ENCODE data around the gene HECW1. TPM values are rescaled to one million over a fixed set of nuclear protein-coding genes. Genes with fewer than 3 reads are reported as not detected.

Gene HECW1
- total and polyA plus RNA-seq, 4 experiments from 2014 or later, result not detected

- Mint-ChIP-seq H3K4me1 (peaks cover 0 to 3% (median 0%) of the 10 kb centered on the region in 4 donors), H3K4me3 (no peak overlapping the region), H3K36me3 (no peaks in the 10 kb centered on the region), H3K27me3 (peaks cover 12 to 29% of the 10 kb centered on the region in 2 donors), H3K27ac (no peak overlapping the region), H3K9me3 (no peaks in the 10 kb centered on the region)
- H3K9me3 ChIP-seq (ENCODE audit: control insufficient read depth in 1 of 2, low read length in 2 of 2), result no peaks in the 10 kb centered on the region
- intact Hi-C loops (cut with micrococcal nuclease), result no loop called here
- H3K4me3 ChIP-seq (ENCODE audit: low read length in 2 of 2), result no peak overlapping the region
- H3K36me3 ChIP-seq (ENCODE audit: insufficient read depth, low read length), result no peaks in the 10 kb centered on the region
- no peaks in the 10 kb centered on the region for H3K27me3 ChIP-seq (ENCODE audit: insufficient read depth, low read length)
- H3K4me1 ChIP-seq (ENCODE audit: insufficient read depth, low read length), result no peaks in the 10 kb centered on the region
- CTCF ChIA-PET (ENCODE audit: partially characterized antibody), result no interaction called here
- POLR2A ChIA-PET (ENCODE audit: partially characterized antibody), result no interaction called here
- no peak overlapping the region for H3K27ac ChIP-seq (ENCODE audit: low read depth, low read length)
- no peak for DNase-seq
Measured at GRCh38 chr7:43560742-43561330, 448.4 kb downstream of the HECW1 start.

- ChIA-PET POLR2A (ENCODE audit: partially characterized antibody) (no interaction called here), CTCF (ENCODE audit: partially characterized antibody) (interaction anchor here (1.5 kb wide), 1 partner anchor 20 kb away, joined by 5 read pairs; the partner anchor contains the start of gene STK17A)
- H3K4me3 ChIP-seq (ENCODE audit: low read length in 2 of 2), result no peak overlapping the region
- no peaks in the 10 kb centered on the region for H3K36me3 Mint-ChIP-seq
- H3K27me3 ChIP-seq (ENCODE audit: insufficient read depth, low read length), result no peaks in the 10 kb centered on the region
- H3K9me3 ChIP-seq (ENCODE audit: control insufficient read depth in 1 of 2, low read length in 2 of 2), result no peaks in the 10 kb centered on the region
- no peak overlapping the region for H3K27ac Mint-ChIP-seq
- DNase-seq, result no peak
- no peaks in the 10 kb centered on the region for H3K9me3 Mint-ChIP-seq
- H3K27ac ChIP-seq (ENCODE audit: low read depth, low read length), result no peak overlapping the region
- intact Hi-C loops (cut with micrococcal nuclease), result no loop called here
- no peaks in the 10 kb centered on the region for H3K4me1 Mint-ChIP-seq
- H3K27me3 Mint-ChIP-seq, result peaks cover 12 to 29% of the 10 kb centered on the region in 2 donors
- no peaks in the 10 kb centered on the region for H3K36me3 ChIP-seq (ENCODE audit: insufficient read depth, low read length)
- no peaks in the 10 kb centered on the region for H3K4me1 ChIP-seq (ENCODE audit: insufficient read depth, low read length)
- no peak overlapping the region for H3K4me3 Mint-ChIP-seq
Measured at GRCh38 chr7:43562383-43562782, 449.9 kb downstream of the HECW1 start.

GRCh38 chr7:43565786-43566185 lies 453.3 kb downstream of the HECW1 start:
- intact Hi-C loops (cut with micrococcal nuclease), result no loop called here
- no peak overlapping the region for H3K27ac Mint-ChIP-seq
- ChIA-PET CTCF (ENCODE audit: partially characterized antibody) (interaction anchor here (0.9 kb wide), 1 partner anchor 156 kb away, joined by 3 read pairs; no protein-coding TSS in a partner anchor), POLR2A (ENCODE audit: partially characterized antibody) (no interaction called here)
- no peaks in the 10 kb centered on the region for H3K4me1 Mint-ChIP-seq
- Histone ChIP-seq H3K27me3 (ENCODE audit: insufficient read depth, low read length) (no peaks in the 10 kb centered on the region), H3K4me3 (ENCODE audit: low read length in 2 of 2) (no peak overlapping the region), H3K27ac (ENCODE audit: low read depth, low read length) (no peak overlapping the region), H3K36me3 (ENCODE audit: insufficient read depth, low read length) (no peaks in the 10 kb centered on the region), H3K9me3 (ENCODE audit: control insufficient read depth in 1 of 2, low read length in 2 of 2) (no peaks in the 10 kb centered on the region), H3K4me1 (ENCODE audit: insufficient read depth, low read length) (no peaks in the 10 kb centered on the region)
- no peaks in the 10 kb centered on the region for H3K36me3 Mint-ChIP-seq
- H3K27me3 Mint-ChIP-seq, result peaks cover 10 to 23% of the 10 kb centered on the region in 2 donors
- DNase-seq, result no peak
- H3K9me3 Mint-ChIP-seq, result no peaks in the 10 kb centered on the region
- H3K4me3 Mint-ChIP-seq, result no peak overlapping the region

- no peak overlapping the region for H3K27ac ChIP-seq (ENCODE audit: low read depth, low read length)
- H3K9me3 ChIP-seq (ENCODE audit: control insufficient read depth in 1 of 2, low read length in 2 of 2), result no peaks in the 10 kb centered on the region
- POLR2A ChIA-PET (ENCODE audit: partially characterized antibody), result interaction anchor here (0.5 kb wide), 1 partner anchor 17 kb away, joined by 4 read pairs; no protein-coding TSS in a partner anchor
- no peaks in the 10 kb centered on the region for H3K27me3 ChIP-seq (ENCODE audit: insufficient read depth, low read length)
- H3K36me3 Mint-ChIP-seq, result no peaks in the 10 kb centered on the region
- no peak for DNase-seq
- peaks cover 3 to 5% (median 4%) of the 10 kb centered on the region in 4 donors for H3K4me1 Mint-ChIP-seq
- CTCF ChIA-PET (ENCODE audit: partially characterized antibody), result interaction anchor here (0.8 to 1.3 kb wide), 2 partner anchors 10 to 14 kb away, joined by 4 read pairs; no protein-coding TSS in a partner anchor
- peaks cover 5% of the 10 kb centered on the region for H3K4me1 ChIP-seq (ENCODE audit: insufficient read depth, low read length)
- no peak overlapping the region for H3K27ac Mint-ChIP-seq
- H3K9me3 Mint-ChIP-seq, result no peaks in the 10 kb centered on the region
- no peak overlapping the region for H3K4me3 ChIP-seq (ENCODE audit: low read length in 2 of 2)
- no peak overlapping the region for H3K4me3 Mint-ChIP-seq
- intact Hi-C loops (cut with micrococcal nuclease), result no loop called here
- H3K36me3 ChIP-seq (ENCODE audit: insufficient read depth, low read length), result no peaks in the 10 kb centered on the region
- H3K27me3 Mint-ChIP-seq, result peaks cover 4 to 5% of the 10 kb centered on the region in 2 donors
Measured at GRCh38 chr7:43568529-43568928, 456.1 kb downstream of the HECW1 start.

GRCh38 chr7:43569424-43569823 lies 457.0 kb downstream of the HECW1 start:
- H3K27ac Mint-ChIP-seq, result peak overlapping the region in 1 of 7 donors; percentile 65
- intact Hi-C loops (cut with micrococcal nuclease), result no loop called here
- peaks cover 5% of the 10 kb centered on the region for H3K4me1 ChIP-seq (ENCODE audit: insufficient read depth, low read length)
- H3K36me3 ChIP-seq (ENCODE audit: insufficient read depth, low read length), result no peaks in the 10 kb centered on the region
- H3K4me3 Mint-ChIP-seq, result no peak overlapping the region
- CTCF ChIA-PET (ENCODE audit: partially characterized antibody), result interaction anchor here (1.3 kb wide), 1 partner anchor 13 kb away, joined by 4 read pairs; no protein-coding TSS in a partner anchor
- H3K4me1 Mint-ChIP-seq, result peaks cover 3 to 5% (median 4%) of the 10 kb centered on the region in 4 donors
- no peaks in the 10 kb centered on the region for H3K9me3 ChIP-seq (ENCODE audit: control insufficient read depth in 1 of 2, low read length in 2 of 2)
- no peaks in the 10 kb centered on the region for H3K36me3 Mint-ChIP-seq
- no peaks in the 10 kb centered on the region for H3K27me3 ChIP-seq (ENCODE audit: insufficient read depth, low read length)
- POLR2A ChIA-PET (ENCODE audit: partially characterized antibody), result interaction anchor here (0.8 kb wide), 1 partner anchor 13 kb away, joined by 3 read pairs; the partner anchor contains the start of gene STK17A
- H3K27ac ChIP-seq (ENCODE audit: low read depth, low read length), result no peak overlapping the region
- peaks cover 3 to 4% of the 10 kb centered on the region in 2 donors for H3K27me3 Mint-ChIP-seq
- no peak overlapping the region for H3K4me3 ChIP-seq (ENCODE audit: low read length in 2 of 2)
- no peaks in the 10 kb centered on the region for H3K9me3 Mint-ChIP-seq
- DNase-seq, result no peak

GRCh38 chr7:43570688-43571365 lies 458.4 kb downstream of the HECW1 start:
- intact Hi-C loops (cut with micrococcal nuclease), result no loop called here
- CTCF ChIA-PET (ENCODE audit: partially characterized antibody), result interaction anchor here (0.6 to 5.3 kb wide), 3 partner anchors 12 to 151 kb away, joined by 3 to 45 read pairs (median 4); partner anchors contain the start of gene STK17A

GRCh38 chr7:43572516-43573049 lies 460.1 kb downstream of the HECW1 start:
- peak in 2 of 5 donors; percentile 21 to 46 for DNase-seq
- Mint-ChIP-seq H3K27me3 (no peaks in the 10 kb centered on the region), H3K9me3 (no peaks in the 10 kb centered on the region), H3K4me1 (peaks cover 3 to 5% (median 4%) of the 10 kb centered on the region in 4 donors), H3K27ac (peak overlapping the region in 2 of 7 donors; percentile 23 to 51), H3K36me3 (no peaks in the 10 kb centered on the region), H3K4me3 (no peak overlapping the region)
- ChIA-PET POLR2A (ENCODE audit: partially characterized antibody) (interaction anchor here (0.7 to 0.8 kb wide), 2 partner anchors 10 to 111 kb away, joined by 3 to 6 read pairs; partner anchors contain the start of gene STK17A), CTCF (ENCODE audit: partially characterized antibody) (interaction anchor here (0.7 to 5.3 kb wide), 4 partner anchors 11 to 596 kb away, joined by 3 to 45 read pairs (median 6); partner anchors contain the start of gene STK17A)
- Histone ChIP-seq H3K9me3 (ENCODE audit: control insufficient read depth in 1 of 2, low read length in 2 of 2) (no peaks in the 10 kb centered on the region), H3K27me3 (ENCODE audit: insufficient read depth, low read length) (no peaks in the 10 kb centered on the region), H3K4me3 (ENCODE audit: low read length in 2 of 2) (no peak overlapping the region), H3K27ac (ENCODE audit: low read depth, low read length) (no peak overlapping the region), H3K36me3 (ENCODE audit: insufficient read depth, low read length) (no peaks in the 10 kb centered on the region), H3K4me1 (ENCODE audit: insufficient read depth, low read length) (peaks cover 5% of the 10 kb centered on the region)
- intact Hi-C loops (cut with micrococcal nuclease), result no loop called here

More at GRCh38 chr7:43570688-43571365, 458.4 kb downstream of the HECW1 start:
- H3K27me3 ChIP-seq (ENCODE audit: insufficient read depth, low read length), result no peaks in the 10 kb centered on the region
- Mint-ChIP-seq H3K4me3 (no peak overlapping the region), H3K9me3 (no peaks in the 10 kb centered on the region), H3K27me3 (peaks cover 0 to 2% of the 10 kb centered on the region in 2 donors), H3K36me3 (no peaks in the 10 kb centered on the region), H3K27ac (no peak overlapping the region), H3K4me1 (peaks cover 3 to 5% (median 4%) of the 10 kb centered on the region in 4 donors)
- no peak overlapping the region for H3K27ac ChIP-seq (ENCODE audit: low read depth, low read length)
- no peaks in the 10 kb centered on the region for H3K9me3 ChIP-seq (ENCODE audit: control insufficient read depth in 1 of 2, low read length in 2 of 2)
- no peak for DNase-seq
- H3K4me3 ChIP-seq (ENCODE audit: low read length in 2 of 2), result no peak overlapping the region
- peaks cover 5% of the 10 kb centered on the region for H3K4me1 ChIP-seq (ENCODE audit: insufficient read depth, low read length)
- H3K36me3 ChIP-seq (ENCODE audit: insufficient read depth, low read length), result no peaks in the 10 kb centered on the region
- POLR2A ChIA-PET (ENCODE audit: partially characterized antibody), result no interaction called here

All from CD4-positive, alpha-beta memory T cell (primary cell).